Measurements from ENCODE around the gene STRIT1.

Gene STRIT1
- 0 to 0.11 (median 0) reads per million in 17 experiments for total RNA-seq

DNA sequence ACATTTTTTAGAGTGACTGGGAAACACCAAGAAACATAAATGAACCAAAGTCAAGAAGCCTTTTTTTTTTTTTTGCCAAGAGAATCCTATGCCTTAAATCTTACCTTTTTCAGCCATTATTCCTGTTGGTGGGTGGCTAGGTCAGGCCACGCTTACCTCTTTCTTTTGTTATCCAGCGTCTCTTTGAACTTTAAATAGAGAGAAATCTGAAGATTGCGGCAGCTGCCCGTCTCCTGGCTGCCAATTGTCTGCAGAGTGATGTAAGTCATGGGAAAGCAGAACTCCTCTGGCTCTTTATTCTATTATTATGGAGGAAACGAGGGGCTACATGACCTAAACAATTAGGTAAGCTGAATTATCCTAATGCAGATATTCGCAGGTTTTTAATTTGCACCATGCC, at the start of gene STRIT1:
Gene STRIT1, minus strand, starts transcription at position 168 of the 400 bp plus-strand sequence.
- DNase-seq = no peak

DNA sequence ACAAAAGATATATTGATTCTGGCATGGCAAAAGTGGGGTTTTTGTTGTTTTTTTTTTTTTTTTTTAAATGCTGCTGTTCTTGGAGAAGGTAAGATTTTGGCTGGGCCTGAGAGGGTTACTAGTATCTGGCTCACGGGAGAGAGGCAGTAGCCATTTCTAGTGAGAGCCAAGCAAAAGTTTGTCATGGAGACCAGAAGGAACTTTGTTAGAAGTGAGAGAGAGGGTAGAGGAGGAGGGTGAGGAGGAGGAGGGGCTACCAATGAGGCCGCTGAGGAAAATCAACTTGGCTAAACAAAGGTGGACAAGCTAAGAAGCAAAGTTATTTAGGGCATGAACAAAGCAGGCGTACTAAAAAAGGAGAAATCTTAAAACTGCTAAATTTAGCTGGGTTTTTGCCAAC, 48.9 kb upstream of the STRIT1 start:
- DNase-seq = no peak

DNA sequence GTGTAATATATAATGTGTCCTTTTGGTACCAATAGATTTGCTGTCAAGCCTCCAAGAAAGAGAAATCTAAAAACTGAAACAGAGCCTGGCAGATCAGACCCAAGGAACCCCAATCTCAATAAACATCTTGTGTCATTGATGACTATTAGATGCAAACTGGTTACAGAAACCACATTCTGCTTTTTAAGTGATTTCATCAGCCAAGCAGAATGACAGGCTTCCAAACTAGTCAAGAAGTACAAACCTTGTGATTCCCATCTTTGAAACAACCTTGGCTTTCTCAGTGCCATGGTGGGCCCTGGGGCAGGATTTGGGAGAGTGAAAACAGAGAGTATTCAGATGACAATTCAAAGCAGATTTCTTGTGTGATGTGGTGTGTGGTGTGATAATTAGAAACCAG, 45.6 kb upstream of the STRIT1 start:
- DNase-seq = no peak

DNA sequence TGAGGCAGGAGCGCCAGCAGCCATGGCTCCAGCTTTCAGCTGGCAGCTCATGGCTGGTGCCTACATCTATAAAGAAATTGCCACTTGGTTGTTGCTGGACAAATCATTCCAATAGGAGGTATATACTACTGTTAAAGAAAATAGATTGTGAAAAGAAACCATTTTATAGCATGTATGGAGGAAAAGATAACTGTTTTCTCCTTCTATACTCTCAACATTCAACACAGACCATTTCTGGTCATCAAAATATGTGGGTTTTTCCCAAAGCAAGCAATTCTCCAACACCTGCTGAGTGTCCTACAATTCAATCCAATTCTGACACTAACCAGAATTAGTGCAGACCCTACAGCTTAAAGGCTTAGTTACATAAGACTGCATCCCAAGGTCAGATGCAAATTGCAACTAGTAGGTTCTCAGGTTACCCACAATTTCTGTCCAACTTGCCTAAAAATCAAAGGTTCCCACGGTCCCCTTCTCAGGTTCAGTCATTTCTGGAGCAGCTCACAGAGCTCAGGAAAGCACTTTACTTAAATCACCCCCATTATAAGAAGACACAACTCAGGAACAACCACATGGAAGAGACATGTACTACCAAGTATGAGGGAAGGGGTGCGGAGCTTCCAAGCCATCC, 42.4 kb upstream of the STRIT1 start:
- DNase-seq = no peak

DNA sequence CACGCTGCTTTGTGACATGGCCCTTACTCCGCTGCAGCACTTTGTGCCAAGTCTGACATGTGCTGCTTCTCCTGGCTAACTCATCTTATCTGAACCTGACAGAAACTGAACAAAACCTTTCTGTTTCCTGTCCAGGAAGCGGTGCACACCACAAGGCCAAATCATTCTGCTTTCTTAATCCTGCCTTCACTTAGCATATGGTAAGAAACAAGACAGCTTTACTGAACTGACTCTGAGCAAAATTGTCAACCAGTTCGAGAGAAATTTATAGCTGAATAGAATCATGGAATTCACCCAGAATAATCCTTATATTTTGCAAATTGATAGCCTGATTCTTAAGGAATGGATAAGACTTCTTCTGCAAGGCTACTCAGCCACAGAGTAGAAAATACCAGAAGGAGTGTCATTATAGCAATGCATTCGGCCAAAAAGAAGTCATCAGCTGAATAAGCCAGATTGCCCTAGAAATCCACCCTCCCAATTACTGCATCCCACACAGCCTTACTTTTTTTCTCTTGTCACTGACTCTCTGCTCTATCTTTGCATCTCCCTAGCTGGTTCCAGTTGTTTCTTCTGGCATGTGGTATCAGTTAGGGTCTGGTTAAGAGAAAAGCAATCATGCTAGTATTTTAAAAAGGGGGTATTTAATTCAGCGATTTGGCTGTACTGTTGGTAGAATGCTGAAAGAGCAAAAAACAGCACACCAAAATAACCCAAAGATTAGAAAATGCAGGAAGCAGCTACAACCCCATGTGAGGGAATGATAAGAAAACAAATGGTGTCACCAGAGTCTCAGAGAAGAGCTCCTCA, 41.6 kb upstream of the STRIT1 start:
- DNase-seq = no peak

DNA sequence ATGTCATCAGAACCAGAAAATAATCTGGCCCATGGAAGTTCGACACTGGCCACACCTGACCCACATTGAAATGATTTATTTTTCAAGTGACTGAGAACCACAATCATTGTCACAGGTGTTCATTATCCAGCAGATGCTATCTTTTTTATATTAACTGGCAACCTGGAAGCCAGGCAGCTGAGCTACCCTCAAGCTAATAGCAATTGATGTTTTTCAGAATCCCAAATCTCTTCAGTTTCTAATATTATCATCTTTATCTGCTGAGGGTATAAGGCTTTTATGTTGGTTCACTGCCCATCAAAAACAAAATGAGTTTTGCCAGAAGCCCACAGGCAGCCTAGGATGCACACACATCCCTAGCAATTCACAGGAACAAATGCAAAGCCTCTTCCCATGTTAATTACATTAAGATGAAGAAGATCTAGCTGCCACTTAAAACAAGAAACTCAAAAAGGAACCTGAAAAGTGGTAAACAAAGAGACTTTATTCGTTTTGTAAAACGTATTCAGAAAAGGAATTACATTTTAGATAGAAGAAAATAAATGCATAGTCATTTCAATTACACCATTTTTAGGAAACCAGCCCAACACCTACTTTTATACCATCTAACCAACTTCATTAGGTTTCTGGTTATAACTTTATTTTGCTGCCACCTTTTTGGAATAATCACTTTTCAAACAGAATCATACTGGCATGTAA, 40.9 kb upstream of the STRIT1 start:
- DNase-seq = no peak

DNA sequence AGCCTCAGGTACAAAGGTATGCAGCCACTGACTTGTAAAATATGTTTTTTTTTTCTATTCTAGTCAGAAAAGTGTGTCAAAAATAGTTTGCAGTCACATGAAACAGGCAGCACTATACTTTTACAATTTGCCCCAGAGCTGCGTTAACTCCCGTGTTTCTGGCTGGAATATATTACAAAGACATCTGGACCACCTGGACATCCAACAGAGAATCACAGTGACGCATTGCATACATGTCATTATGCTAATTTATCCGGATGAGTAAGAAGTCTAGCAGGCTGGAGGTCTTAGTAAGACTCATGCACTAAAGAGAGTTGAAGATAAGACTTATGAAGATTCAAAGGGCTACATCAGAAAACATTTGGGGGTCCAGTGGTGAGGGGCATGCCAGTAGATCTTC, 39.2 kb upstream of the STRIT1 start:
- DNase-seq = no peak

DNA sequence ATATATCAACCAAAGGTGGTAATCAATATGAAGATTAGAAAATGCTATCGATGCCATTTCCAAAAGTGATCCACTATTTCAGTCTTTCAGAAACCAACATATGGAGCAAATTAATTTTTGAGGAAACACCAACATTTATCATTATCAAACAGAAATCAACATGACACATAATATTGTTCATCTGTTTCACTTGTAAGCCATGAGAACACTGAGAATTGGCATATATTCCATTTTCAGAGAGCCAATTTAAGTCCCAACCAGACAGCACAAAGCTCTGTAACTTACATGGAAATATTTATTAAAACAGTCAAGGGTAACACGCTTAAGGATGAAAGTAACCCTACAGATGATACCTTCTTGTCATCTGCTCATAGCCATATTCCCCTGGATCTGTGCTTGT, 37.6 kb upstream of the STRIT1 start:
- DNase-seq = no peak

DNA sequence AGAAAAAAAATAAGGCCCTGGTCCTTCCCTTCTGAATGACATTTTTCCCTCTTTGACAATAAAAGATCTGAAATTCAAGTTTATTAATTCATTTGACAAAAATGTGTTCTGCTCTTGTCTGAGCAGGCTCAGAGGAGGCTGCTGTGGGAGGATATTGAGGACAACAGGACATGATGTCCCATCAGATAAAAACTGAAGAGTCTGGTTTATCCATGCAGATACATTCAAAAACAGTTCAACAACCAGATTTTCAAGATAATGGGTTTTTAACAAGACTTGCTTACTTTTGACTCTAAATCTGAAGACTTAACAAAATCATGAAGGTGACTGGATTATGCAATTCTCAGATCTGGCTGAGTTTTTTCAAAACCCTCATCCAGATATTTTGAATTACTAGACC, 36.9 kb upstream of the STRIT1 start:
- DNase-seq = no peak

DNA sequence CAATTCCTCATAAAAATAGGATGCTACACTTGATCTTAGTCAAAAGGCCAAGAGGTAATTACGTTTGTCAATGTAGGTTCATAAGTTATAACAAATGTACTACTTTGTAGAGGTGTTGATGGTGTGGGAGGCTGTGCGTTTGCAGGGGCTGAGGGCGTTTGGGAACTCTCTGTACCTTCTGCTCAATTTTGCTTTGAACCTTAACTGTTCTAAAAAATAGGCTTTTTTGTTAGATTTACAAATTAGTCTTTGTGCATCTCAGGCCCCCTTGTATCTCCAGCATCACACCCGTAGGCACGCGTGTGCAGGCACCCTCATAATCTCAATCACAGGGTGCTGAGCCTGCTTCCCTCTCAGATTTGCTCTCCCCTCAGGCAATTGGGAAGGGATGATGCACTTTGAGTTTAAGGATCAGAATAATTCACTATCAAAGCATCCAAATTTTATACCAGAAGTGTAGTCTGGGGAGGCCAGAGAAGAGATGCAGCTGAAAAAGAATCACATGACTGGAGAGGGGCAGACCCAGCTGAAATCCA, 36.1 kb upstream of the STRIT1 start:
- DNase-seq = no peak

DNA sequence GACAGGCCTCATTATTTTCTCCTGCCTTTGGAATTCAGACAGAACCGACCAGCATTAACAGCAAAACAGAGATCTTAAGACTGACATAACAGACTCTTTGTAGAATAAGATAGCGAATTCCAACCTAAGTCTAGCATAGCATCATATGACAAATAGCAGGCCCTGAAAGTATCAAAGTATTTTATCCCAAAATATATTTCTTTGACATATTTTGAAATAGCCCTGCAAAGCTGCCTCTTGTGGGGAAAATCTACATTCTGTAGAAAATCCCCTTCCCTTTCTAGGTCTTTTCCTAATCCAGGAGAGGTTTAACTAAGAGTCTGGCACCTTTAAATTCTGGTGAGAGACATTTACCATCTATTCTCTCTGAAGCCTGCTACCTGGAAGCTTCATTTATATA, 34.4 kb upstream of the STRIT1 start:
- no peak for DNase-seq

DNA sequence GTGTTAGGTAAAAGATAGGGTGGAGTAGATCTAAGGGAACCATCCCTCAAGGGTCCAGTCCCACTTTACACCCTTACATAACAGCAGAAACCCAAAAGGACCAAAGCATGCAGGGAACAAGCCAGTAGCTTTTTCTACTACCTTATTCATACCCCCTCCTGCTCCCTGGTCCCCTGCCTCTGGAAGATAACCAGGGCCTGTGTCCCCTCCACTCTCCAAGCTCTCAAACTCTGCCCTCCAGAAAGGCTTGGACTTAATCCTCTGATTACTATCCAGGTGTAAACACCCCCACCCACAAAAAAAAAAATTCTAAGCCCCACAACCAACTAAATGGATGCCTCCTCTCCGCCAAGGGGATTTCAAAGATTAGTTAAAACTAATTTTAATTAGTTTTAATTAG, 33.9 kb upstream of the STRIT1 start:
- no peak for DNase-seq

DNA sequence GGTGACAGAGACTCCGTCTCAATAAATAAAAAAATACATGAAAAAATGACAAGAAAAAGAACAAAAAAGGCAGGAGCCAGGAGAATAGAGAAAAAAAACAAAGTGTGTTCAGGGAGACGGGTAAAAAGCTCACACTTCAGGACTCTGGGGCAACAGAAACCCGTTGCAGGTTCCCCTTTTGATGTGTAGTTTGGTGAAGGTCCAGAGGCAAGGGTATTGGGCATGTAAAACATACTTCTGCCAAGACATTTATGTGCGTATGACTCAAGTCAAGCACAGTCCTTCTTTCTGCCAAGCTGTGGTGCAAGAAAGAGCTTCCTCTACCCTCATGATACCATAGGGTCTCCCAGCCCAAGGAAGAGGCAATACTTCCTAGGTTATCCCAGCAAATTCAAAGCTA, 33.4 kb upstream of the STRIT1 start:
- peak in 3 of 4 experiments; percentile 18 to 41 (median 21) for DNase-seq

DNA sequence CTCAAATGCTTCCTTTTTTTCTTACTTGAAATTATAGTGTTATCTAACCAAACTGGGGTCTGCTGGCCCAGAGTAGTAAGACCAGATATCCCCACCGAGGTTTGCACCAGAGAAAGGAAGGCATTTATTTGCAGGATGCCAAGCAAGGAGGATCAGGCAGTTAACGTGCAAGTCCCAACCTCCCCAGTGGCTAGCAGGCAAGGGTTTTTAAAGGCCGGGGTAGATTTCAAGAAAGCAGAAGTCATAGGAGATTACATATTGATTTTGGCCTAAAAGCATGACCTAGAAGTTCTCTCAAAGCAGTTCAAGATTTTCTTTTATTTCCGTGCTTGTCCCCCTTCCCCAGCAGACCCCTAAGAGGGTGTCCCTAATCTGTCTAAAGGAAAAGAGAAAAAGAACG, 32.8 kb upstream of the STRIT1 start:
- peak in 1 of 4 experiments; percentile 3 for DNase-seq

DNA sequence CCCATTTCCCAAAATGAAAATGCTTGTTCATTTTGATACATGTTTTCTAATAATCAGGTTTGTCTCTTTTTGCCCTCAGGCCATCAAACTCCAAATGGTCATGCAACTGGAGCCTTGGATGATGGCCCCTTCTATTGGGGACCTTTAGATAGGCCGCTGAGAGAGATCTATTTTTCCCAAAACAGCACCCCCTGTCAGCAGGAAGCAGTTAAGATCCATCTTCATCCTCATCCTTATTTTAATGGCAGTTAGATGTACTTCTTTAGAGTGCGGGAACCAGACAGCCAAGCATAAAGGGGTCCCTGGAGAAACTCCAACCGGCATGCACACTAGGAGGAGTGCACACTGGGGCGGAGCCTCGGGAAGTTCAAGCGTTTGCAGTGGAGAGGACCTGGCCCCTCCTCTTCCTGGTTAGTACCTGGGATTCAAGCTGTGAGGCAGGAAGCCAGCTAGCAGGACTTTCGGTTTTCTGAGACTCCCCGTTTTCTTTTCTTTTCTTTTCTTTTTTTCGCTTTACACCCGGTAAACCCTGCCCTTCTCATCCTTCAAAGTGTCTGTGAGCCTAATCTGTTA, 31.9 kb upstream of the STRIT1 start:
- no peak for DNase-seq

DNA sequence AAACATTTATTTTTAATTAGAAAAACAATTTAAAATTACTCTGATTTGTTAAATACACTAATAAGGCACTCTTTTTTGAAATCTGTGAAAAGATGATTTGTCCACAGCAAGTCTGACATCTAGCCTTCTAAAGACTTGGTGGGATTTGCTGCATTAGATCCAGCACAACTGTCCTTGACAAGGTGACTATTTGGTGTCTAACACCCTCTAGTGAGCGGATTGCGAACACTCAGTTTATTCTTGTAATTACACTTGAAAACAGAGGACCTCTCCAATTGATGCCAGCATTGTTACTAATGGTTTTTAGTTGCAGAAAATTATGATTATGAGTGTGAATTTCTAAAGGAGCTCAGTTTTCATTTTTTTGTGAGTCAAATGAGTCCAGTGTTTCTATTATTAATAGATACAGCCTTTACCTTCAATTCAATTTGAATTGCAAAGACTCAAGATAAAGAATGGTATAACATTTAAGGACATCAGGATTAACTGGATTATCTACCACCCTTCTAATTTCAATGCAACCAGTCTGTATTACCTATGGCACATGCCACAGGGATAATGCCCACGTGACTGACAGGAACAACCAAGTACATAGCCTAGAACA, 29.7 kb upstream of the STRIT1 start:
- peak; percentile 66 to 81 (median 72) for DNase-seq

DNA sequence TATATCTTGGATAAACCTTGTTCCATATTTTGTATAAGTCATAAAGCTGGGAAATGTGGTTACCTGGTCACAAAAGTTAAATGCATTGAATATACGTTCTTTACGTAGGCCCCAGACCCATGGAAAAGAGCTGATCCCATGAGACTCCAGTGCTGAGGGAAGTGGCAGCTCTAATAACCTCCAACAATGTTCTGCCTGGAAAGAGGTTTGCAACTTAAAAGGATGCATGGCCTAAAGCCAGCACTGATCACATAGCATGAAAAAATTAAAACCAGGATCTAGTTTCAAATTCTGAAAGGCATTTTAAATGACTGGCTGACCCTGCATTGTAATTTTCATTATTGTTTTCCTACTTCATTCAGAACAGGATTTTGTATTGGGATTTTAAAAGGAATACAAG, 27.9 kb upstream of the STRIT1 start:
- no peak for DNase-seq

DNA sequence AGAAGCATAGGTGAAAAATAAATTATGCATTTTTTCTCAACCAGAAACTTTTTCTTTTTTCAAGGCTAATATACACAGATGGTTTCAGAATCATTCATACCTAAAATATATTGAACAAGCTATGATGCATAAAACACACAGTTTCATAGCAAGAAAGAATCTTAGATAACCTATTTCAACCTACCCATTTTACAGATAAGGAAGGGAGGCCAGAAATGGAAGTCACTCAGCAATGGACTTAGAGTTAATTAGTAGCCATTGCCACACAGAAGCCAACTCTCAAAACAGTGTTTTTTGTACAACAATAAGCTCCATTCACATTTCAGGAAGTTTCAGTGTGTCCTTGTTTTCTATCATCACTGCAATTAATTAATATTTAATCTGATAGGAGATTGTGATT, 27.5 kb upstream of the STRIT1 start:
- no peak for DNase-seq

DNA sequence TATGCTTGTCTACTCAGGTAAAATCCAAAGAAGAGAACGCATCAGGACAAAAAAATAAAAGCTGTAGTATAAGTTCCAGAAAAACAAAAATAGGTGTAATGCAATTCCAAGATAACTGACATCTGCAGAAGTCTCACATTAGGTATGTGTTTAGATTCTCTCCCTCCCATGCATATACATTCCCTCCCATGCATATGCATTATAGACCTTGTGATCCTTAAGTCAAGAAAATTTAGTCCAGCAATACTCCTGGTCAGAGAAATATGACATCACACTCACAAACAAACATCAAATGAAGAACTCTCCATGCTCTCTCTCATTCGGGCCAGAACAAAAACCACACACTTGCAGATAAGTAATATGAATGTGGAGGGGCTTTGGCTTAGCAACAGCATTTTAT, 25.3 kb upstream of the STRIT1 start:
- no peak for DNase-seq

DNA sequence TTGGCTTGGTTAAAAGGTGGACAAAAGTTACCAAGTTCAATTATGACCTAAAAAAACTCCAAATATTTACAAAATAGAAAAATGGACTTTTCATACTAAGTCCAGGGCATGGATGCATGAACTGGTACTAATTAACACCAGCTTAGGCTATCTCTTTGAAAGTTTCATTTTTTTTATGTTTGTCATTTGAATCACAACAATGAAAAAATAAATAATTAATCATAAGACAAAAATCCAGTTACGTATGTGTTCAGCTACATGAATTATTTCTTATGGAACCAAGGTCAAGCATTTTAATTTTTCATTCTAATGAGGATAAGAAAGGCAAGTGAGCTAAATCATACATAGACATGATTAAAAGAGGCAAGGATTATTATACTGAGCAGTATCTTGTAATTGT, 23.7 kb upstream of the STRIT1 start:
- no peak for DNase-seq

DNA sequence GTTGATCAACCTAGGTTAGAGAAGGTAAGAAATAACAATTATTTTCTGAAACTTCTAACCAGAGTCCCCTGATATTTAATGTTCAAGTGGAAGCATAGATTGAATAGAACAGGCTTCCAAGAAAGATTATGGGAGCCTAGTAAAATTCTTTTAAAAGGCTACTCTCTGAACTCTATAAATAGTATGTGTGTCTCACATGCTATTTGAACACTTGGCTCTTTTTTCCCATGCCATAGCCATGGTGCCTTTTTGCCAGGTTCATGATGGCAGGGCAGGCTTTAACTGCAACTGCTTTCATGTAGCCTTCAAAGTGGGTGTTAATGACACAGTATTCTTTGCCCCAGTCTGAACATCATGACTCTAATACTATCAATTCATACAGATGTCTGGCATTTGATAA, 22.9 kb upstream of the STRIT1 start:
- DNase-seq = no peak

DNA sequence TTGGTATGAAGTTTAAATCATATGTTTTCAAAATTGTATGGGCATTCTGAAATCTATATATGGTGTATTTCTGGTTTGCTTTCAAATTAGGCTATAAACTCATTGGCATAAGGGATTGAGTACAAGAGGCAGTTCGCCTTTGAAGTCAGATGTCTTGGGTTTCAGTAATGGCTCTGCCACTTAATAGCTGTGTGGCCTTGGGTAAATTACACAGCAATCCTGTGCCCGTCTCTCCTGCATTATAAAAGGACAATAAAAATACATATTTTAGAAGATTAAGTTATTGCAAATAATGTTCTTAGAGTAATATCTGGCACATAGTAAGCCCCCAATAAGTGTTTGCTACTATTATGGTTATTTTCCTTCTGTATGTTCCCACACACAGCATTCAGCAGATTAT, 20.4 kb upstream of the STRIT1 start:
- DNase-seq = no peak

DNA sequence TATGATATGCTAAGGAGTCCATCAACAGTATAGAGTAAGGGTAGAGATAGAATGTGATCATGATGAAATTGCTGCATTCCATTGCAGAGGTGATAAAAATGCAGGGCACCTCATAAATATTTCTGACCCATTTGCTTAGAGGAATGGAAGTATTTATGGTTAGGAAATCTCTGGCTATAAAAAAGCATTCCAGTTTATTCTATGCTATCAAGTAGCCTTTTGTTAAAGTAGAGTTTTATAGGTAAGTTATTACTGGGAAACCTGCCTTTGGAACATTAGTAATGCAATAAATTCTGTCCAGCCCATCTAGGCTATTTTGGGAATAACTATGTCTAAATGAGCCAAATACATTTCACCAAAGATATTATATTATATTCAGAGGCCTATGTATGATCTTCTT, 19.8 kb upstream of the STRIT1 start:
- no peak for DNase-seq

All from suppressor macrophage (primary cell).